CD4-positive, alpha-beta T cell treated with Interleukin-1 beta for 1 hour (primary cell): ENCODE results near the gene HOXD8.

Experiments used
- DNase-seq, 2 donors: peaks; one replicate each; pipeline ENCODE4 v3.0.0-alpha.2; 2020 to 2022

Gene HOXD8

DNA sequence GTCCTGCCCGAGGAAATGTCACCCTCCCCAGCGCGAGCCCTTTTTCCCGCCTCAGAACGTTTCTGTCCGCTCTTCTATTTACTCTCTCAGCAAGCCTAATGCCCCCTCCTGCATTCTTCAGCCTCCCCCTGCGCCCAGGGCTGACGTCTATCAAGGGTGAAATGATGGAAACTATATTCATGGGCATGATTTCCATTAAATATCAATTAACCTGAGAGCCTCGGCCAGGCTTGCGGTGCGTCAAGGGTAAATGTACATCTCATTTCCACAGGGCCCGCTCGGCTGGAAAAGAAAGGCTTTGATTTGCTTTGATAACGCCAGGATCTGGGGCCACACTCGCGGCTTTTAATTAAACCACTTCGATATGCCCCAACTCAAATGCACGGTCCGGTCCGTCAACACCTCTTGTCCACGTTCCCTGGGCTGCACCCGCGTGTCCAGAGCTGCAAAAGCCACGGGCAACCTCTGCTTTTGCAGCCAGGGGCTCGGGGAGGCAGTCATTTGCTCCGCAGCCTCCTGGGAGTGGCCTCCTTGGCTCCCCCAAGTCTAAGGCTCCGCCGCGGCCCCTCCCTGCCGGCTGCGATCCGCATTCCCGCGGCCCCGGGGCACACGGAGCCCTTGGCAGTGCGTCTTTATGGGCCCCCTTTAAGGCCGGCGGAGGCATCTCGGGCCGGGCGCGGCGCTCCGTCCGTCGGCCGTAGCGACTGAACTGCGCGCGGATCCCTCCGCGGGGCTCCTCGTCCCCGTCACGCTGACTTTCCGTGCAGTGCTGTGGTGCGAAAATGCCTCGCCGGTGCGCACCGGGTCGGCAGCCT is at the start of gene HOXD8:
HOXD8 (plus strand) TSS at position 724 of the 815 bp plus-strand sequence. CDS start 662 bp downstream, outside the sequence.
- no peak for DNase-seq

DNA sequence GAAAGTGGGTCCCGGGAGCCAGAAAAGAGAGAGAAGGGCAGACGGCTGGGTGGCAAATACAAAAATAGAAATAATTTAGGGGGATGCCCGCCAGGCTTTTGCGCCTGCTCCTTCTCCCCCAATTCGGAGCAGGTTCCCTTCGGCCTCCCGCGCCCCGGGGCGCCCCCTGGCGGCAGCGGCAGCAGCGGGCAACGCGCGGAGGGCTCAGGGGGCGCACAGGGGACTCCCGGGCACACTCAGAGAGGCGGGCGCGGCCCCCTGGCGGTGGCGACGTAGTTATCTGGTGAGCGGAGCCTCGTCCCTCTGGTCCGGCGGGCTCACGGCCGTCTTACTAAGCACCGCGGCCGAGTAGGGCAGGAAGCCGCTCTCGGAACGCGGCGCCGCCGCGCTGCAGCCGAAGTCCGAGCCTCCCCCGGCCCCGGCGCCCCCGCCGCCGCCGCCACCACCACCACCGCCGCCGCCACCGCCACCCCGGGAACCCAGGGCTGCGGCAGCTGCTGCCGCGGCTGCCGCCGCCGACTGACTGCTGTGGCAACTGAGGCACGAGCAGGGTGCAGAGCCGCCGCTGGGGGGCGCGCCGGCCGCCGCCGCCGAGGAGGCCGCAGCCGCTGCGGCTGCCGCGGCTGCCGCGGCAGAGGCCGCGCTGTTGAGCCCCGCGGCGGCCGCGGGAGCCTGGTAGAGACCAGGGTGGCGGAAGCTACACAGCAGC is 49.5 kb upstream of the HOXD8 start:
- no peak for DNase-seq

DNA sequence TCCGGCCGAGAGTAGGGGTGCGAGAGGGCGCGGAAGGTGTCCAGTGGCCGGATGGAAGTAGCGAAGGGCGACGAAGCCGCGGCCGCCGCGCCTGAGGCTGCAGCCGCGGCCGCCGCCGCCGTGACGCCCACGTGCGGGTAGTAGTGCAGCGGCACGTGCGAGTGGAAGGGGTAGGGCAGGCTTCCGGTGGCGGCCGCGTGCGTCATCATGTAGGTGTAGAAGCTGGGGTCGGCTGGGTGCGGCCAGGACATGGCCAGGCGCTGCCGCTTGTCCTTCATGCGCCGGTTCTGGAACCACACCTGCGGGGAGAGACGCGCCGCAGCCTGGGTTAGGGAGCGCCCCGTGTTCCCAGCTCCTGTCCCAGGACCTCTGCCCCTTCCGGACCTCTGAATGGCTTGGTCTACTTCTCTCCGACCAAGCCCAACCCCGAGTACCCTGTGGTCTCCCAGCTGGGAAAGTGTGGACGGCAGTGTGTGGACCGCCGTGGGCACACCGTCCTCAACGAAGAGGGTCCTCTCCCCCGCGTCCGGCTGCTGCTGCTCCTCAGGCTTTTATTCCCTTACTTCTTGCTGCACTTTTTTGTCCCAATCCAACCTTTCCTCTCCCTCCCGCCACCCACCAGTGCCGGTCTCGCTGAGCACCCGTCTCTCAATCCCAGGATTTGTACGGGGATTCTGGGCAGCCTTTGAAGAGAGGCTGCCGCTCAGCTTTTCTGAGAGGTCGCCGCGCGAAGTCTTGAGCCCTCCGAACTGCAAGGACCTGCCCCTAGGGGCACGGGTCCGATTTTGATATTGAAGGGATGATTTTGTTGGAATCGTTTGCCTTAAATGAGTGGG is 48.7 kb upstream of the HOXD8 start:
- DNase-seq: no peak

DNA sequence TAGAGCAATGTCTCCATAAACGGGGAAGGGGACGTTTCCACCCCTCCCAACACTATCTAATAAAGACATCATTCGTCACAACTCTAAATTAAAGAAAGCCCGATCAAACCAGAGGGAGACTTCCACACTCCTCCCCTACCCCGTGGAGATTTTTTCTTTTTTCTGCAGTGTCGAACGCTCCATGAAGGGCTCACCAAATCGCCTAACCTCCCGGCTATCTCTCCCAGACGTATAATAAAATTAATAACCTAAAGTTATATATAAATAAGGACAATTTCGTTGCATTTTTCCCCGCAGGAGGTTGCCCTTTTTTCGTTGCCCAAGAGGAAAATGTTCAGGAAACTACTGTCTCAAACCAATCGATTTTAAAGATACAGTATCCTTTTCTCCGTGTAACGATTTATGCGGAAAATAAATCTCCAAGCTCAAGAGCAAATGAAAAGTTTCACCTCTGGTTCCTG is 48.1 kb upstream of the HOXD8 start:
- DNase-seq: no peak

DNA sequence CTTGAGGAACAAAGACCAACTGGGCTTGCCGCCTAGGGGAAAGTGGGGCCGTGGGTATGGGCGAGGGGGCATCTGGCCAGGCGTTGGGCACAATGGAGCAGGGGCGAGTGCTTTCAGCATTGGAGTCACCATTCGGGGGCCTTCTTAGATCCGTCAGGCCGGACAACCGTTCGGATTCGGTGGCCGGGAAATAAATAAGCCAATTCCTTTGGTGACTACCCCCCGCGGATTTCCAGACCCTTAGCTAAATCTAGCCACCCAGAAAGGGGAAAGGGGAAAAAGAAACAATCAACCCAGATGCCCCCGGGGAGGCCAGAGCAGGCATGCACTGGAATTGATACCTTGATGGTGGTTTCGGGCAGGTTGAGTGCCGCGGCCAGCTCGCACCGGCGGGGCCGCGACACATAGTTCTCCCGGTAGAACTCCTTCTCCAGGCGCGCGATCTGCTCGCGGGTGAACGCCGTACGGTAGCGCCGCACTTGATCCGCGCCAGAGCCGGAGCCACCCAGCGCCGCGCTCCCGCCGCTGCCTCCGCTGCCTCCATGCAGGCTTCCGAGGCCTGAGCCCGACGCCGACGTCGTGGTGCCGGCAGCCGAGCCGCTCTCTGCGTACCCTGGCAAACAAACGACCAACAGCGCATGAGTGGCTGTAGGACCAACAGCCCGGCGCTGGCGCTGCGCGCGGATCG is 47.5 kb upstream of the HOXD8 start:
- DNase-seq: no peak

DNA sequence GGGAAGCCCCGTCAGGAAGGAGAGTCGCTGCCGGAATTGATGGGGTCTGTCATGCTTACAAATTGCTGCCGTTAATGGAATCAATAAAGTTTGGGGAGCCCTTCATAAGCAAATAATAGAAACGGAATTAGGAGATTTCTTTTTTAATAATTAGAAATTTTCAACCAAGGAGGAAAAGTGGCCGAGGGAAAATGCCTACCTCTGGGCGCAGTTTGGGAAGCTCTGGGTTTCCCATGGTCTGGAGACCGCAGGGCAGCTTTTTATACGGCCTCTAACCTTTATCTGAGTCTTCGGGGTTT is 47.0 kb upstream of the HOXD8 start:
- no peak for DNase-seq

DNA sequence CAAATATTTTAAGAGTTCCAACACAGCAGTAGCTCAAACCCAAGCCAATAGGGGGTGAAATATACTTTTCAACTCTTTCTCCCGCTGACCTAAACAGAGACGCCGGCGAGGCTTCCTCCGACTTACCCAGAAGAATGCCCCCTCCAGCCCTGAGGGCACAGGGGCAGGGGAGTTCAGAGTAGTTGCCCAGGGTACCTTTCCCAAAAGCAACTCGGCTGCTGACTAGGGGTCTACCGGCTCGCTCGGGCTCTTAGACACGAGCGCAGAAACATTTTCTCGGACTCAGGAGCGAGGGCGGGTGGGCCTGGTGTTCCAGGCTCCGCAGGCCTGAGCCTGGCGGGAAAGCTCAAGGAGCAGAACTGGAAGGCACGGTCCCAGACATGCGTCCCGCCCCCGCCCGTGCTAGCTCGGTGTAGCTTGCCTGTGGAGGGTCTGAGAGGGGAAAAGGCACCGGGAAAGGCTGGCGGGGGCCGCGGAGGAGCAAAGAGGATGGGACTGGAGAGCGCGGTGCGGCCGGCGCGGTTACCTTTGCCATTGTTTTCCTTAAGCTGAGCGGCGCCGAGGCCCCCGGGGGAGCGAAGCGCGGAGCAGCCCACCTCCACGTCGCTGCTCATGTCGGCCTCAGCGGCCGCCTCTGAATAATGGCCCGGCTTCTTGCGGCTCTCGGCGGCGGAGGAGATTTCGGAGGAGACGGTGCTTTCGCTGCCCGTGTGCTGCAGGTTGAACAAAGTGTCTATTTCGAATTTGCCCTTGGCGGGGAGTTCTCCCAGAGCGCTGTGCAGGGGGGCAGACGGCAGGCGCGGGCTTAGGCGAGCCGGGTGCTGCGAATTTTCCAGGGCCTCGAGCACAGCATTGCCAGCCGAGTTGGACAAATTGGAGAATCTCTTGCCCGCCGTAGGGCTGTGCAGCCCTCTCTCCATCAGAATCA is 46.4 kb upstream of the HOXD8 start:
- DNase-seq: no peak

DNA sequence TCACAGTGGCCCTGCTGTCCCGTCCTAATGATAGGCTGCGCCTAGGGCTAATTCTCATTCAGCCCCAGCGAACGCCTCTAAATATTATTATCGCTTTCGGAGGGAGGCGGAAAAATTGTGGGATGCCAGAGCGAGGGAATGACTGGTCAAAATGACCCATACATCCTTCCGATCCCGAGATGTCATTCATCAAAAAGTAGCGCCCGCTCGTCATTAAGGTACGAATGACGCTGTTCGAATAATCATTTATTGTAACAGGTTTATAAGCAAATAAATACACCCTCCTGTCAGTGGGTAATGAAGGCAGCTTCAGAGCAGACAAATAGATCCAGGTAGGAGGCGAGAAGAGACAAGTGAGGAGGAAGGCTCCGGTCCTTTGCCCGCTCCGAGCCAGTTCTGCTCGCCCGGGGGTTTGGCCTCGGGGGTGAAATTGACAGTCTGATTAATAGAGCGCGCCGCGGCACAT is 45.7 kb upstream of the HOXD8 start, which contains the start of gene EVX2:
EVX2 (minus strand) TSS at position 167 of the 466 bp plus-strand sequence. CDS start 186 bp downstream, outside the sequence.
- no peak for DNase-seq

DNA sequence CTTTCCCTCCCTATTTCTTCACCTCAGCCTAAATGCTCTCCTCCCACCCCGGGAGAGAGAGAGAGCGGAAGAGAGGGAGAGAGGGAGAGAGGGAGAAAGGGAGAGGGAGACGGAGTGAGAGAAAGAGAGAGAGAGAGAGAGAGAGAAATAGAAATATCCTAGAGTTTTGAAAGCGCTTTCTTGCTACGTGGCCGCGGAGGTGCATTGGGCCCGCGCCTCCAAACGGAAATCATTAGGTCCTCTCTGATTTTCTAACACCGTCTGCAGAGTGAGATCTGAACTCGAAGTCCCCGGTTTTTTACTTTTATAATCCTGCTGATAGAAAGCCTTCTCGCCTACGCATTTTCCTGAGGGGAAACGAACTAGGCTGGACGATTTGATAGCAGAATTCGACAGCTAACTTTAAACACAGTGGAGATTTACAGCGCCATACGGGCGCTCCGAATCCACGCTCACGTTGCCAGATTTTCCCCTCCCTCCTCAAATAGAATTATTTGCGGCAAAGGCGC is 44.8 kb upstream of the HOXD8 start:
- DNase-seq: no peak

DNA sequence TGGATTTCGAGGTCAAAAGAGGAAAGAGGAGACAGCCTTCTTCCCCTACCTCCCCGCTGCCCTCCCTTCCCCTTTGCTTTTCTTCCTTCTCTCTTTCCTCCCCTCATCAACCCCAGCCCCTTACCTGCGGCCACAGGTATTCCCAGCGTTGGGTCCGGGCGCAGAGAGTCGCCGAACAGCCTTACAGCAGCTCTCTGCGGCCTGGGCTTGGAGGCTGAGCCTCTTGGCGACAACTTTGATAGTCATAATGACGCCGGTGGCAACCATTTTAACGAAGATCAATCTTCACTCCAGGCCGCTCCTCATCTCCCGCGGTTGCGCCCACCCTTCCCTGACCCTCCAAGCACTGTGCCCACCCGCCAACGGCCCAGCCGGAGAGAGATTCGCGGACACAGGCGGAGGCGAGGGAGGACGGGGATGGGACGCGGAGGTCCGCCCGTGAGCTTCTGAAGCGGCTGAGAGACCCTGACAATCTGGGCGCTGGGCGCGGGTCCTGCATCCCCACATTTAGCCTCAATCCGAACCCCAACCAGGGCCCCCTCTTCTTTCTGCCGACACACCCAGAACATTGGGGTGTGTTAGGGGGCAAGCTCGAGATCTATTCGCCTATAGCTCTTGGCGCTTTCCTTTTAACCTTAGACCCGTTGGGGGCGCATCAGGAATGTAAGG is 44.3 kb upstream of the HOXD8 start:
- DNase-seq: no peak

DNA sequence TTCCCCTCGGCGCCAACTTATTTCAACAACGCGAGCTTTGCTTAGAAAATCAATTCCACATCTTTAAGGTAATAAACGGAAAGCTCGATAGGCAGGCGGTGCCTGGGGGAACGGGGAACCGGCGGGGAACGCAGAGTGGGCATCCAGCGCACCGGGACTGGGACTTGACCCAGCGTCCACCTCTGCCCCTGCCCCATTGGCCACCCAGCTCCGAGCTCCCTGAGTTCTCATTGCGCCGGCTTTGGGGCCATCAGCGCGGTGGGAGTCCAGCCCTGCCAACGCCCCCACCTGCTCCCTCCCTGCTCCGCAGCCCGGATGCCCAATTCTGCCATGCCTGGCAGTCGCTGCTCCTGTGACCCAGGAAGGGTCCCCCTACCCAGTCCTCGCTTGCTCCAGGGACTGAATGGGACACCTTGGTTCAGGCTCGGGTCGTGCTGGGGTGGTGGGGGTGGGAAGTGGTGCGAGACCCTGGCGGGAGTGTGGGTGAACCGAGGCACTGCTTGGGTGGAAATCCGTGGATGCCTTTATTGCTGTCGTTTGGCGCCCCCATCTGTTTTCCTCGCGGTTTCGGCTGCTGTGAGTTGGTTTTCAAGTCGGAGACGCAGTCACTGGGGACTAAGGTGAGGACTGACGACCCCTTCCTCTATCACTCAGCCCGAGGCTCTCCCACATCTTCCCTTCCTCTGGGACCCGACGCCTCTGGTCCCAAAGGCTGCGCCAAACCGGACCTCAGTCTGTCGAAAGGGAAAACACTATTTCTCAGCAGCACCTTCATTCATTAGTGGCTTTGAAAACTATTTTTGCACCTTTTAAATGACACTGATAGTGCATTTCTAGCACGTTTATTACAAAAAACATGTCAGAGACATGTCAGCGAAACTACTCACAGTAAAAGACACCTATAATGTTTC is 43.4 kb upstream of the HOXD8 start:
- DNase-seq: no peak

DNA sequence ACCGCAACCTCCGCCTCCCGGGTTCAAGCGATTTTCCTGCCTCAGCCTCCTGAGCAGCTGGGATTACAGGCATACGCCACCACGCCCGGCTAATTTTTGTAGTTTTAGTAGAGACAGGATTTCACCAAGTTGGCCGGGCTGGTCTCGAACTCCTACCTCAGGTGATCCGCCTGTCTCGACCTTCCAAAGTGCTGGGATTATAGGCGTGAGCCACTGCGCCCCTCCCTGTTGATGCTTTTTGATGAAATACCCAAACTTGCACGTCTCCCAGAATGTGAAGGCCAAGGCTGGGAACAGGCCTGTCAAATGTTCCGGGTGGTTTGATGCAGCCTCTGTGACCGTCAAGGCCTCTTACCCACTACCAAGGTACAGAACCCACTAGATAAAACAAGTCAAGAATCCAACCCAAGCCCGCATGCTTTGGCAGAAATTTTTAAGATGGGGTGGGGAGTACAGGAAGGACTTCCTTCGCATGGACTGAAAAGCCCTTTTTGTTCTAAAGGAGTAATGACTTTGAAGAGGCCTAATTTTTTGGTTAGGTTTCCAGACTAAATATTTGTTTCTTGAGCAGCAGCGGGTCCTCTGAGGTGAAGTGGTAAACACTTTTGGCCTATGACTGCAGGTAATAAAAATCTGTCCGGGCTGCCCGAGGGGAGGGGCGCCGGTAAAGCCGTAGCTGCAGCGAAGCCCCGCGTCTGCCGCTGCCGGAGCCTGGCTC is 42.0 kb upstream of the HOXD8 start:
- no peak for DNase-seq

DNA sequence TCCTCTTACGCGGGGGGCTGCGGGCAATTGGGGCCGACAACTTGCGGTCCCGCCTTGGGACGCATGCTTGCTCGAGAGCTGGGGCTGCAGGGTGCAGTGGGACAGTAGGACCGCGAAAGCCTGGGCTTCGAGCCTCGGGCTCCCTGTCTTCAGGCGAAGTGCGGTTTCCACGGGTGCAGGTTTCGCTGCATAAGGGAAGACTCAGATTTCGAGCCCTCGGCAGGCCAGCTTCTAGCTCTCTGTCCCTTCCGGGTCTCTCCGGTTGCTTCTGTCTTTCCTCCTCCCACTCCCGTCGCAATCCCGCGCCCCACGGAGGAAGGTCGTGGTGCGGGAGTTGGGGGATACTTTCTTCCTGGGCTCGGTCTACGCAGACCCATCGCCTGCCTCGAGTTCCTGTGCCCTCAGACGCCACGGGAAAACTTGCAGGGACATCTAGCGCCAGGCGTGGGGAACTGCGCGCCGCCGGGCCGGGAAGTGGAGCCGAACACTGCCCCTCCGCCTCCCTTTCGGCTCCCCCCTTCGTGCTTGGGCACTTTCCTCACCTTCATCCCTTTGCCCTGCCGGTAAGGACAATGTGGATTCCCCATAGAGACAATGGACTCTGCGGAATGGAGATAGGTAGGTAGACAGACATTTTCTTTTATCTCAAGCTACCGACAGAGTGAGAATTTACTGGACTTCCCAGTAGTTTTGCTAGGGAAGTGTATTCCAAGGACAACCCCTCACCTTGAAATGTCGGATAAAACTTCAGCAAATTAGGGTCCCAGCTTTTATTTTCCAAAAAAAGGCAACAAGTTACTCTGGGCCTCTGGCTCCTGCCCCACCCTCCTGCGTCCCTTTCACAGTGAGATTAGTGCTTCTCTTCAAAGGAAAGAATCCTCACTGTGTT is 41.2 kb upstream of the HOXD8 start:
- DNase-seq: peak in 1 of 2 donors; percentile 14

DNA sequence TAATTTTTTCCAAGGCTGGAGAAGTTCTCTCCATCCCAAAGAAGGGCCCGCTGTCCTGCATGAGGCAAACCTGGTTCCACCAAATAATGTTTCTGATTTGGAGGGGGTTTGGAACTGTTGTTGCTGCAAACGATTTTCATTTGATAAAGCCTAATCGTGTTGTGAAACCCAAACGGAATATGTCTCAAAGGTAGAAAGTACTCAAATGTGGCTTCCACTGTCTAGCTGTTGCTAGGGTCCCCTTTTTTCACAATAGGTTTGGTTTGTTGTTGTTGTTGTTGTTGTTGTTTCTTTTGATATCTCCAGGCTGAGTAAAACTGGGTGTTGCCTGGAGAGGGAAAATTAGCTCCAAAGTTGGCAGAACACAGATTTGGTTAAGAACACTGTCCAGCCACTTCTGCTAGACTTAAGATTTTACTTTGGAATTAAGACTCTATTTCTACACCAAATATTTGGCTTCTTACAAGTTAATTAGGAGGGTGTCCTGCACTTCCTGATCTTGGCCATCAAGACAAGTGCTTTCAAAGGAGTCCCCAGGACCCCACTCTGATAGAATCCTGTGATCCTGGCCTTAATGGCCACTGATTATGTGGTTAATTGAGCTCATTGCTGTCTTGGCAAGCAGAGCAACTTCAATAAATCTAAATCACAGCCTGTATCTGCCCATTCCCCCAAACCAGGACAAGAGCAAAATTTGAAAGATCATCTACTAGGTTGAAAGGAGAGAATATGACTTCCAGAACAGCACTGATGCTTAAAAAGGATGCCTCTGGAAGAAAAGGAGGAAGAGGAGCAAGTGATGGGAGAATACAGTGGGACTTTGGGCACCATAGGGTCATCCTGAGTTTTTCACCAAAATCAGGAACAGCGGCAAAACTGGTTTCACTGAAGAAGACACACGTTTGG is 40.3 kb upstream of the HOXD8 start:
- no peak for DNase-seq

DNA sequence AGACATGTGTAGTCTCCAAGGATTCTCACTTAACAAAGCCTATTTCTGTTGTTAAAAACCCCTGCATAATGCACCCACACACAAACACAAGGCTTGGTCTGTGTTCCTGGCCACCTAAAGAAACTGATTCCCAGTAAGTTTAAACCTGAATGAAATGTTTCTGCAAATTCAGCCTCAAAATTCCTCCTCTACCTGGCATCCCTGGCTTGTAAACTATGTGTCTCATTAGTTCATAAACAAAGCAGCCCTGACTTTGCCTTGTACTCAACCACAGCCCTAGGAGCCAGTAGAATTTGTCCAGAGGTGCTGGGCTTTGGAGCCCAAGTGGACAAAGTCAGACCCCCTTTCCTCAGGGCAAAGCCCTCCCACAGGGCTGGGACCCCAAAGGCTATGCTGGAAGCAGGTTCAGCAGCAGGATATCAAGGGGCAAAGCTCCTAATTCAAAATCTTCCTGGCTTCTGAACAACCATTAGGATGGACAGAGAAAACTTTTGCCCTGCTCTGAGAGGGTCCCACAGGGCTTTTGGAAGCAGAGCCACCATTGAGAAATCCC is 39.6 kb upstream of the HOXD8 start:
- no peak for DNase-seq

DNA sequence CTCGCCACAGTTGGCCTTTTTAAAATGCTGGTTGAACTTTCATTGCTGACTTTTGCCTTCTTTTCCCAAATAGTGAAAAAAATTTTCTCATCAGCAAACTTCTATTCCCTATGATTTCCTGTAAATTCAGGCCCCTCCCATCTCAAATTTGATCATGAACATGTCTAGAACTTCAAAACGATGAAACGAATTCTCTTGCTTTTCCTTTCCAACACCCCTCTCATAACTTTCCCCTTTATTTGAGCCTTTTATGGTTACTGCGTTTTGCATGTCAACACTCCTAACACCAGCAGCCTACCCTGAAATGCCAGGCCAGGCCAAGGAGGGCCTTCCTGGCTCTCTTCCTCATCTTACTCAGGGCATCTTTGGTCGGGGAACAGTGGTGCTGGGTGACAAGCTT is 38.6 kb upstream of the HOXD8 start:
- DNase-seq: no peak
